Psoas muscle (tissue), 8 donors: ENCODE data around the gene ZNF664. TPM values are rescaled to one million over a fixed set of nuclear protein-coding genes. Genes with fewer than 3 reads are reported as not detected.

Experiments used
- ATAC-seq, 4 donors: fragments of 200-7000 bp; cut with Tn5 transposase; one replicate each; pipeline ENCODE4 v1.9.1; 2020; ENCODE audit warnings: moderate library complexity in 3 of 4, mild to moderate bottlenecking in 2 of 4
- DNase-seq, 2 donors: peaks; one replicate each; pipeline ENCODE4 v3.0.0-alpha.2; 2020
- H3K27ac ChIP-seq: fragments of 200-600 bp; one replicate; pipeline ENCODE4 v1.8.0; 2022
- H3K27me3 ChIP-seq, 3 donors: fragments of 200-600 bp in 1 of 3; one replicate each; pipeline versions ENCODE4 v1.6.1 to v1.8.0; 2013 to 2022; ENCODE audit warnings: low read length in 2 of 3, mild to moderate bottlenecking in 2 of 3, moderate library complexity in 1 of 3; ENCODE audit not compliant: insufficient read depth in 3 of 3
- H3K36me3 ChIP-seq, 2 donors: fragments of 200-600 bp in 1 of 2; one replicate each; pipeline versions ENCODE4 v1.6.1 to v1.8.0; 2013 to 2022; ENCODE audit warnings: low read depth in 1 of 2, mild to moderate bottlenecking in 1 of 2, moderate library complexity in 1 of 2; ENCODE audit not compliant: insufficient read depth in 1 of 2
- H3K4me1 ChIP-seq: fragments of 200-600 bp; one replicate; pipeline ENCODE4 v1.8.0; 2022
- H3K4me3 ChIP-seq: fragments of 200-600 bp; one replicate; pipeline ENCODE4 v1.8.0; 2022; ENCODE audit warnings: mild to moderate bottlenecking
- H3K9me3 ChIP-seq: fragments of 200-600 bp; one replicate; pipeline ENCODE4 v1.8.0; 2022
- WGBS, 3 donors: extraction: QIAGEN DNeasy Blood & Tissue Kit; methylation state at CpG; one replicate each; pipeline versions ENCODE4 v1.1.6 to v1.1.7; 2013; 5-methylcytosine and 5-hydroxymethylcytosine counted together
- intact Hi-C, 2 donors: fragments of 100-400 bp; cut with DNase I; formaldehyde crosslinking; loops; one replicate each; pipeline versions ENCODE4 v1.11.0 to v1.14.2; 2022
- polyA plus RNA-seq, 3 donors: library from polyadenylated mRNA; stranded (reverse); fragments of 200-250 nt; gene quantifications; one replicate each; pipeline ENCODE4 v1.2.3, GENCODE V29; 2013
- total RNA-seq, 4 donors: library from RNA; stranded (reverse); fragmentation: NEBNext Ultra II Directional in 2 of 4; extraction: Animal tissue kit (Norgen Biotek cat#: 25700) in 2 of 4; gene quantifications; one replicate each; pipeline versions ENCODE4 v1.2.1 to v1.2.4, GENCODE V29; 2021 to 2023
- TF ChIP-seq, protein P1 (sequence below): fragments of 200-600 bp; IDR thresholded peaks from one replicate; pipeline ENCODE4 v1.8.0; 2022; ENCODE audit warnings: antibody characterized with exemption
- donor health status: healthy with polysubstance abuse.
- donor health status: DM: no; HTN: no; CAD: no; lungs with moderate emphysema.
- donor health status: Bipolar disorder and iron deficiency.
- donor health status: healthy.
- donor health status: DM: yes; HTN: yes; CAD: no.
- donor health status: DM: no; HTN: no; CAD: no.
- donor health status: DM: no; HTN: no; CAD: no.
- donor health status: DM: yes; HTN: yes; CAD: no.

ZNF664 gene
- total and polyA plus RNA-seq, 7 donors: 25.1 to 69.3 (median 39.1) TPM

DNA sequence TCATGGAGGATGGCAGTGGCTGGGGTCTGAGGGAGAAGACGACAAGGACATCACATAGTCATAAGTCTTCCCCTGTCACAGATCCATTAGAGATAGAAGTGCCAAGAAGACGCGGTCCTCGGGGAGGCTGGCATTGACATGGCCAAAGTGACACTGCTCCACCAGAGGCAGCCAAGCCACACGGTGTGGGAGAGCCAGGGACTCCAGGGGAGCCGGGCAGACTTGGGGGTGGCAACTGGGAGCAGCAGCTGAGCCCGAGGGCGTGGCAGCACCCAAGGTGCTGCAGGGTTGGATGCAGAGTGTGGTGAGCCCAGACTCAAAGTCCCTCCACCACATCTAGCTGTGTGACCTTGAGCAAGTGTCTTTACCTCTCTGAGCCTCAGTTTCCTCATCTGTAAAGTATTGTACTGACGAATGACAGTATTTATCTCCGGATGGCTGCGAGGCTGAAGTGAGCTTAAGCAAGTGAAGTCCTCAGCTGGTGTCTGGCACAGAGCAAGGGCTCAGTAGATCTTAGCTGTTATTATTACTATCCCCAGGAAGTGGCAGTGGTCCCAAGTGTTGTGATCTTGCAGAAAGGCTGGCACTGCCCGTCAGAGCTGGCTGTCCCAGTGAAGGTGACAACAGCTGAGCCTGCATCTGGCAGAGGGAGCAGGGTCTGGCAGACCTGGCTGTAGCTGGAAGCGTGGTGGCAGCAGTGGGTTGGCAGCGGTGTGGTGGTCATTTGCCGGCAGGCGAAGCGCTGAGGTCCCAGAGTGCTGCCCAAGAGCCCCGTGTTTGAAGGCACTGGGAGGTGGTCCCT lies 54.9 kb downstream of the ZNF664 start:
- H3K9me3 ChIP-seq: no peaks in the 10 kb centered on the region
- peaks cover 31% of the 10 kb centered on the region for H3K4me1 ChIP-seq
- H3K36me3 ChIP-seq: no peaks in the 10 kb centered on the region
- H3K27me3 ChIP-seq: no peaks in the 10 kb centered on the region
- no peak overlapping the region for H3K4me3 ChIP-seq
- ATAC-seq (peak; percentile 78 to 87 (median 84)), DNase-seq (peak; percentile 67 to 91)
- intact Hi-C loops: loop anchor here in 1 of 2 donors (5.0 kb wide), 2 partner anchors 36 to 121 kb away; no protein-coding TSS in a partner anchor
- peak overlapping the region; percentile 68 for H3K27ac ChIP-seq
- TF ChIP-seq, protein P1, sequence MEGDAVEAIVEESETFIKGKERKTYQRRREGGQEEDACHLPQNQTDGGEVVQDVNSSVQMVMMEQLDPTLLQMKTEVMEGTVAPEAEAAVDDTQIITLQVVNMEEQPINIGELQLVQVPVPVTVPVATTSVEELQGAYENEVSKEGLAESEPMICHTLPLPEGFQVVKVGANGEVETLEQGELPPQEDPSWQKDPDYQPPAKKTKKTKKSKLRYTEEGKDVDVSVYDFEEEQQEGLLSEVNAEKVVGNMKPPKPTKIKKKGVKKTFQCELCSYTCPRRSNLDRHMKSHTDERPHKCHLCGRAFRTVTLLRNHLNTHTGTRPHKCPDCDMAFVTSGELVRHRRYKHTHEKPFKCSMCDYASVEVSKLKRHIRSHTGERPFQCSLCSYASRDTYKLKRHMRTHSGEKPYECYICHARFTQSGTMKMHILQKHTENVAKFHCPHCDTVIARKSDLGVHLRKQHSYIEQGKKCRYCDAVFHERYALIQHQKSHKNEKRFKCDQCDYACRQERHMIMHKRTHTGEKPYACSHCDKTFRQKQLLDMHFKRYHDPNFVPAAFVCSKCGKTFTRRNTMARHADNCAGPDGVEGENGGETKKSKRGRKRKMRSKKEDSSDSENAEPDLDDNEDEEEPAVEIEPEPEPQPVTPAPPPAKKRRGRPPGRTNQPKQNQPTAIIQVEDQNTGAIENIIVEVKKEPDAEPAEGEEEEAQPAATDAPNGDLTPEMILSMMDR: no peak
- WGBS, 3 donors: 30 to 44% (median 33%) methylated on average over 18 of the region's 18 CpGs

DNA sequence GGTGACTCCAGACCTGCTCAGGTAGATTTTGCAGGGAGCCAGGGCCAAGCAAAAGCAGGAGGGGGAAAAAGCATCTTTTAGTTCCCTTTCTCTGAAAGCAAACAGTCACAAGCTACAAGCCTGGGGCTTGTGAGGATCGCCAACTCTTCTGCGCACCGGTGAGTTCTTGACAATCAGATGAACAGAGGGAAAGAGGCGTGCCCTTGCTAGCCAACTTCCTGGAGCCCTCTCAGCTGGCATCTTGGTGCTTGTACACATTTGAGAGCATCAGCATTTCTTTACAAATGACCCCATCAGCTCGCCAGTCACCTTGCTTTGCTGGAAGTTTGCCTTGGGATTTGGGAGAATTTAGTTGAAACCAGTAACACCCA lies 55.5 kb downstream of the ZNF664 start:
- intact Hi-C loops: loop anchor here in 1 of 2 donors (5.0 kb wide), 2 partner anchors 36 to 121 kb away; no protein-coding TSS in a partner anchor
- ATAC-seq: no peak
- Histone ChIP-seq H3K27me3 (no peaks in the 10 kb centered on the region), H3K4me1 (peaks cover 31% of the 10 kb centered on the region), H3K9me3 (no peaks in the 10 kb centered on the region), H3K36me3 (no peaks in the 10 kb centered on the region), H3K4me3 (no peak overlapping the region), H3K27ac (peak overlapping the region; percentile 68)
- TF ChIP-seq, protein P1: no peak
- WGBS, 3 donors: 14 to 30% (median 27%) methylated on average over 5 of the region's 5 CpGs
- DNase-seq: no peak

DNA sequence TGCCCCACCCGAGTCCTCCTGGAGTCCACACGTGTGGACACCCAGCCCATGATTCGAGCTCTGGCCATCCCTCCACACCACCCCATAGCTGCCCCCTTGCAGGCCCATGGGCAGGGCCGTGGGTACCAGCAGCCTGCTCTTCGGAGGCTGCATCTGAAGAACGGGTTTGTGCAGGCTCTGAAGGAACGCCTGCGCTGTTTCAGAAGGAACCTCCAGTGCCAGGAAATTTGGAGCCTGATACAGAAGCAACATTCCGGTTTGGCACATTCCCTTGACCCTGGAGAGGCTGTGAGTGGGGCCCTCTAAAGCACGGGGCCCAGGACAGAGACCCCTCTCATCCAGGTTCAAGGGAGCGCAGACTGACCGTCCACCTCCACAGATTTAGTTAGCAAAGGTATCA lies 57.0 kb downstream of the ZNF664 start:
- TF ChIP-seq, protein P1: no peak
- ATAC-seq (no peak), DNase-seq (no peak)
- no peaks in the 10 kb centered on the region for H3K27me3 ChIP-seq
- H3K9me3 ChIP-seq: no peaks in the 10 kb centered on the region
- H3K27ac ChIP-seq: no peak overlapping the region
- H3K4me3 ChIP-seq: no peak overlapping the region
- intact Hi-C loops: loop anchor here in 1 of 2 donors (10.0 kb wide), 1 partner anchor 515 kb away; no protein-coding TSS in a partner anchor
- peaks cover 31% of the 10 kb centered on the region for H3K4me1 ChIP-seq
- 73 to 80% (median 77%) methylated on average over 12 of the region's 12 CpGs for WGBS, 3 donors
- H3K36me3 ChIP-seq: no peaks in the 10 kb centered on the region

DNA sequence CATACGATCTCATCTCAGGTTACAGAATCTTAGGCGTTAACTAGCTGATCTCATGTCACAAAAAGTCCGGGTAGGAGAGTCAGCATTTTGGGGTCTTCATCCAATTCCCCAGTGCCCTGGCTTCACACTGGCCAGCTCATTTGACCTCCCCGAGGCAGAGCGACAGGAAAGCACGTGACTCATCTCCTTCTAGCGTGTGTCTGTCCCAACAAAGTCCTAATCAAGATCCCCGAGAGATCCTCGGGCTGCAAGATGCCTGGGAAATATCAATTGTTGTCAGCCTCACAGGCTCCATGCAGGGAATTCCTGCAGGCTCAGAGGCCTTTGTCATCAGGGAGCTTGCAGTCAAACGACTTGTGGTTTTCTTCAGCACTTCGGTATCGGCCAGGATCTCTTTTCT lies 57.5 kb downstream of the ZNF664 start:
- Histone ChIP-seq H3K27me3 (no peaks in the 10 kb centered on the region), H3K9me3 (no peaks in the 10 kb centered on the region), H3K4me1 (peaks cover 31% of the 10 kb centered on the region), H3K4me3 (no peak overlapping the region), H3K27ac (no peak overlapping the region), H3K36me3 (no peaks in the 10 kb centered on the region)
- 46 to 49% (median 47%) methylated on average over 12 of the region's 12 CpGs for WGBS, 3 donors
- intact Hi-C loops: loop anchor here in 1 of 2 donors (10.0 kb wide), 1 partner anchor 514 kb away; no protein-coding TSS in a partner anchor
- no peak for DNase-seq
- ATAC-seq: no peak
- TF ChIP-seq, protein P1: no peak
